AG04449 (cell line): Measurements from ENCODE around the gene TRIOBP.

Source experiments
- CTCF ChIA-PET: fragments of 350-600 bp; formaldehyde crosslinking; extraction: SDS; loops from one replicate; lab custom pipeline; 2021; ENCODE audit warnings: antibody characterized with exemption; lab: Yijun Ruan, JAX
- POLR2A ChIA-PET: fragments of 400-600, 350-600 bp; formaldehyde crosslinking; extraction: SDS; loops from one replicate; lab custom pipeline; 2020; ENCODE audit warnings: antibody characterized with exemption, inconsistent platforms; lab: Yijun Ruan, JAX
- DNase-seq: peaks from one replicate; pipeline ENCODE4 v3.0.0-alpha.2; 2010; ENCODE audit warnings: low read depth, low spot score
- H3K4me3 ChIP-seq: 2 replicates; pipeline ENCODE4 v1.5.1; 2011; ENCODE audit warnings: low read depth, mild to moderate bottlenecking, control low read depth, low read length
- TF ChIP-seq, protein P1 (sequence below): IDR thresholded peaks from one replicate; pipeline ENCODE4 v1.5.1; 2011; ENCODE audit warnings: mild to moderate bottlenecking, moderate library complexity, low read length, control low read depth, inconsistent platforms; ENCODE audit not compliant: insufficient read depth; ENCODE audit errors: missing control alignments

TRIOBP gene

DNA sequence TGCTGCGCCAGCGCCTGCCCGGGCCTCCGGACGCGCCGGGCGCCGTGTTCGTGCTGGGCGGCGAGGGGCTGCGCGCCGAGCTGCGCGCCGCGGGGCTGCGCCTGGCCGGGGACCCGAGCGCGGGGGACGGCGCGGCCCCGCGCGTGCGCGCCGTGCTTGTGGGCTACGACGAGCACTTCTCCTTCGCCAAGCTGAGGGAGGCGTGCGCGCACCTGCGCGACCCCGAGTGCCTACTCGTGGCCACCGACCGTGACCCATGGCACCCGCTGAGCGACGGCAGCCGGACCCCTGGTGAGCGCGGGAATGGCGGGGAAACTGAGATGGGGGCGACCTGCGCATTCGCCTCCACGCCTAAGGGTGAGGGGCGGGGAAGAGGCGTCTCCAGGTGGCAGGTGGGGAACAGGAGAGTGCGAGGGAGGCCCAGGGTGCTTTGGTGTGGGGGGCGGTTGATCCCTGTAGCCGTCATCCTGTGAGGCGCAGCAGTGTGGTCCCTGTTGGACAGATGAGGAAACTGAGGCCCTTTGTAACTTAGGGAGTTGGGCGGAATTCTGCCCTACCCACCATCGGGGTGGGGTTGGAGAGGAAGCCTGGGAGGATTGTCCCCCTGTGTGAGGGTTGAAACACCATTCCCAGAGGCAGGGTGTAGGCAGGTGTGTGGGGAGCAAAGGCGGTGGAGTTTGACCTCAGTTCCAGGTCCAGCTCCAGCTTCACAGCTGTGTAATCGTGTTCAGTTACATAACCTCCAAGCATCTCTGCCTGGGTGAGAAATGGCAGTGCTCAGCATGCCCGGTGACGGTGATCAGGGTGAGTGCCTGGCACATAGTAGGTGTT is 37.6 kb upstream of the TRIOBP start:
- ChIA-PET CTCF (interaction anchor here (0.7 to 26.0 kb wide), 9 partner anchors 10 to 204 kb away, joined by 3 to 430 read pairs (median 4); partner anchors contain the start of genes LGALS1, NOL12, SH3BP1 and TRIOBP), POLR2A (interaction anchor here (0.8 to 3.0 kb wide), 6 partner anchors 16 to 27 kb away, joined by 3 to 52 read pairs (median 11); partner anchors contain the start of genes LGALS1 and NOL12)
- TF ChIP-seq, protein P1, sequence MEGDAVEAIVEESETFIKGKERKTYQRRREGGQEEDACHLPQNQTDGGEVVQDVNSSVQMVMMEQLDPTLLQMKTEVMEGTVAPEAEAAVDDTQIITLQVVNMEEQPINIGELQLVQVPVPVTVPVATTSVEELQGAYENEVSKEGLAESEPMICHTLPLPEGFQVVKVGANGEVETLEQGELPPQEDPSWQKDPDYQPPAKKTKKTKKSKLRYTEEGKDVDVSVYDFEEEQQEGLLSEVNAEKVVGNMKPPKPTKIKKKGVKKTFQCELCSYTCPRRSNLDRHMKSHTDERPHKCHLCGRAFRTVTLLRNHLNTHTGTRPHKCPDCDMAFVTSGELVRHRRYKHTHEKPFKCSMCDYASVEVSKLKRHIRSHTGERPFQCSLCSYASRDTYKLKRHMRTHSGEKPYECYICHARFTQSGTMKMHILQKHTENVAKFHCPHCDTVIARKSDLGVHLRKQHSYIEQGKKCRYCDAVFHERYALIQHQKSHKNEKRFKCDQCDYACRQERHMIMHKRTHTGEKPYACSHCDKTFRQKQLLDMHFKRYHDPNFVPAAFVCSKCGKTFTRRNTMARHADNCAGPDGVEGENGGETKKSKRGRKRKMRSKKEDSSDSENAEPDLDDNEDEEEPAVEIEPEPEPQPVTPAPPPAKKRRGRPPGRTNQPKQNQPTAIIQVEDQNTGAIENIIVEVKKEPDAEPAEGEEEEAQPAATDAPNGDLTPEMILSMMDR: no peak
- DNase-seq: no peak
- H3K4me3 ChIP-seq: peak overlapping the region; percentile 78

DNA sequence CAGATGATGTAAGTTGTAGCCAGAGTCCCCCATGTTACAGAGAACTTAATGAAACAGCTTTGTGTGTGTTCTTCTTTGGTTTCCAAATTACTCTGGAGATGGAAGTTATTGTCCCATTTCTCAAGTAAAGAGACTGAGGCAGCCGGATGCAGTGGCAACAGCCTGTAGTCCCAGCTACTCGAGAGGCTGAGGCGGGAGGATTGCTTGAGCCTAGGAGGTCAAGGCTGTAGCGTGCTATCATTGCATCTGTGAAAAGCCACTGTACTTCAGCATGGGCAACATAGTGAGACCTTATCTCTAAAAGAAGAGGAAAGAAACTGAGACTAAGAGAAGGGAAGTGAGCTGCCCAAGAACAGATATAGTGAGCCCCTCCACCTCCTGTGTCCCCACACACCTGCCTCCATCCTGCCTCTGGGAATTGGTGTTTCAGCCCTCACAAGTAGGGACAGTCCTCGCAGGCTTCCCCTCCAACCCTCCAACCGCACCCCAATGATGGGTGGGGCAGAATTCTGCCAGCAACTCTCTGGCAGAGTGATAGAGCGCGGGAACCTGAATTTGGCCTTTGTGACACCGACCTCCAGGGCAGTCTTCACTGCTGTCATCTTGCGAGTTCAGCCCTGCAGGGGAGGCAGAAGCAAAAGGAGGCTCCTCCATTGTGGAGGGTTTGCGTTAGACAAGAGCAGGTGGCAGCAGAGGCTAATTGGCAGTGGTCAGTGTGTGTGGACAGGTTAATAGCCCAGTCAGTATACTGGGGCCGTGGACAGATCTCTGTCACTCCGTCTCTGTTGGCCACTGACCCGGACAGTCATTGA is 36.7 kb upstream of the TRIOBP start:
- ChIA-PET POLR2A (interaction anchor here (0.8 to 3.0 kb wide), 4 partner anchors 15 to 21 kb away, joined by 3 to 50 read pairs (median 38); partner anchors contain the start of gene LGALS1), CTCF (interaction anchor here (0.7 to 26.0 kb wide), 11 partner anchors 11 to 203 kb away, joined by 3 to 430 read pairs (median 7); partner anchors contain the start of genes LGALS1, NOL12, SH3BP1 and TRIOBP)
- TF ChIP-seq, protein P1: no peak
- DNase-seq: no peak
- H3K4me3 ChIP-seq: peak overlapping the region; percentile 78

DNA sequence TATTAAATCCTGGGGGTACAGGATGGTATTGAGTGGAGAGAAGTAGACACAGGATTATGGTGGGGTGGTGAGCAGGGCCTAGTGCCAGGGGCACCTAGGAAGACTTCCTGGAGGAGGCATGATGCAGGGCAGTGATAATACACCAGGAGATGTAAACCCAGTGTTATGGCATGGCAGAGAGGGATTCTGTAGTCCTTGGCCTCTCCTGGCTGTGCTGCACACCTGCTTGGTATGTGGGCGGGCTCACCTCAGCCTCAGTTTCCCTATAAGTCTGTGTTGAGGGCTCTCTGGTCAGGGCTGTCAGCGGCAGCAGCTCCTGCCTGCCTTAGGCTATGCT is 36.2 kb upstream of the TRIOBP start:
- DNase-seq: no peak
- POLR2A ChIA-PET: interaction anchor here (1.2 to 2.5 kb wide), 4 partner anchors 15 to 144 kb away, joined by 3 to 50 read pairs (median 20); partner anchors contain the start of gene LGALS1
- CTCF ChIA-PET: interaction anchor here (0.8 to 26.0 kb wide), 14 partner anchors 9 to 203 kb away, joined by 3 to 430 read pairs (median 7); partner anchors contain the start of genes LGALS1, NOL12, SH3BP1 and TRIOBP
- TF ChIP-seq, protein P1: no peak
- H3K4me3 ChIP-seq: peak overlapping the region; percentile 27

DNA sequence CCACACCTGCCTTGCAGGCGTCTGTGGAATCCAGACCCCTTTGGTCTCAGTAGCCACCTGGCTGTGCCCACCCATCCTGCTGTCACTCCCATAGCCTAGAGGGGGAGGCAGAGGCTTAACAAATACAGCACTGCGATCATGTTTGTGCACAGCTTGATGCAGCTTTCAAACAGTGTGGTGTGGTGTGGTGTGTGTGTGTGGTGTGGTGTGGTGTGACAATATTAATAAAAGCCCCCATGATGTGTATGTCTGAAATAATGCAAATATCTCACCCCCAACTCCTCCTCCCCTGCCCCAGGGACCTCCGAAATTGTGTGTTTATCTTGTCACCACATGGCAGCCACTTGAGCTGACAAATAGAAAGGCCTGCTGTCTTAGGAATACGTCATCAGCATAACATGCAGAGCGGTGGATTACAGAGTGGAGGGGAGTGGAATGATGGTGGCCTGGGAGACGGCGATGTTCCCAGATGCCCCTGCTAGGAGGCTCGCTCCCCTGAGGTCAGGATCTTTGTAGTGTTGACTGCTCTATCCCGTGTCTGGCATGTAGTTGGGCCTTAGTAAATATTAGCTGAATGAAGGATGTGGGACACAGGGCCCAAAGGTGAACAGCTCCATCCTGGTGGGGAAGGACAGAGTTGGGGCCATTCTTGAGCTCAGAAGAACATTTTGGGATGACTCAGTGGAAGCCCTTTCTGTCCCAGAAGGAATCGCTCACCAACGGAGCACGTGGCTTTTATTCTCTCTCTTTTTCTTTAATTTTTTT is 35.5 kb upstream of the TRIOBP start:
- no peak for DNase-seq
- peak overlapping the region; percentile 27 for H3K4me3 ChIP-seq
- TF ChIP-seq, protein P1: peak; percentile 70
- POLR2A ChIA-PET: interaction anchor here (1.2 to 2.5 kb wide), 4 partner anchors 14 to 144 kb away, joined by 3 to 50 read pairs (median 20); partner anchors contain the start of gene LGALS1
- CTCF ChIA-PET: interaction anchor here (0.8 to 26.0 kb wide), 20 partner anchors 8 to 202 kb away, joined by 3 to 430 read pairs (median 5); partner anchors contain the start of genes GALR3, LGALS1, NOL12 and SH3BP1

DNA sequence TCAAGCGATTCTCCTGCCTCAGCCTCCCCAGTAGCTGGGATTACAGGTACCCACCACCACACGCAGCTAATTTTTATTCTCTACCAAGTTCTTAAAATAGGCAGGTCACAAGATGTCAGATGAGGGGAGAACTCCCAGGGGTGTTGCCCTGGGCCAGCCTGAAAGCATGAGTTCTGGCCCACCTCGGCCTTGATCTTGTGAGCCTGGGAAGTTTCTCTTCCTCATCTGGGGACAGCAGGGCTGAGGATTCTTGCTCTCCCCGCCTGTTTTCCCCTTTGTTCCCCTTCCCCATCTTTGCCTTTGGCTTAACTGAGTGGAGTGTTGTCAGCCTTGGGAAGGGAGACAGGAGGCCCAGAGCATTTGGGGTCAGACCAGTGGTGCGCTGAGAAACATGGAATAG is 34.8 kb upstream of the TRIOBP start:
- TF ChIP-seq, protein P1: no peak
- no peak overlapping the region for H3K4me3 ChIP-seq
- ChIA-PET CTCF (interaction anchor here (0.8 to 26.0 kb wide), 16 partner anchors 8 to 201 kb away, joined by 3 to 430 read pairs (median 7); partner anchors contain the start of genes LGALS1, NOL12, SH3BP1 and TRIOBP), POLR2A (interaction anchor here (1.5 to 2.5 kb wide), 3 partner anchors 14 to 19 kb away, joined by 6 to 50 read pairs (median 35); partner anchors contain the start of gene LGALS1)
- no peak for DNase-seq
